Camera-type eye (tissue), 1 donor: ENCODE results near the gene ROPN1. TPM values are rescaled to one million over a fixed set of nuclear protein-coding genes. Genes with fewer than 3 reads are reported as not detected.

Experiments
- total RNA-seq: library from RNA; depleted of rRNA; stranded (reverse); fragments of >200 nt; gene quantifications from one replicate; pipeline ENCODE4 v1.2.3, GENCODE V29; 2014

The ROPN1 gene
- total RNA-seq = not detected

GRCh38 chr3:123991730-123992588 is at the start of gene ROPN1:
Gene ROPN1, minus strand, starts transcription at chr3:123992124. Its CDS starts 11,643 bp downstream, at chr3:123980481.

GRCh38 chr3:124033360-124034015 is 41.6 kb upstream of the ROPN1 start, which contains the start of gene KALRN:
Gene KALRN, plus strand, starts transcription at chr3:124033369.

GRCh38 chr3:123960781-123961507 is 31.0 kb downstream of the ROPN1 start, which contains the start of gene CCDC14:
Gene CCDC14, minus strand, starts transcription at chr3:123961229. Its CDS starts 56 bp downstream, at chr3:123961173.

Other genes starting within 250 kb of the ROPN1 start
- 149 TPM for gene MYLK, start 107.8 kb downstream of the ROPN1 start, total RNA-seq
- gene CCDC14, start 30.9 kb downstream of the ROPN1 start, total RNA-seq = 125 TPM
- gene KALRN, start 41.2 kb upstream of the ROPN1 start, total RNA-seq = 110 TPM